VCaP (cell line): ENCODE data around the gene ZFYVE28.

ENCODE experiments used
- H3K27ac ChIP-seq: fragments of 450-650 bp; 2 replicates; pipeline ENCODE4 v1.5.1; 2017
- CTCF ChIP-seq: fragments of 450-650 bp; conservative IDR thresholded peaks from 2 replicates; pipeline ENCODE4 v1.5.1; 2017; ENCODE audit warnings: mild to moderate bottlenecking, moderate library complexity

The ZFYVE28 gene

GRCh38 chr4:2262145-2262943, 156.1 kb downstream of the ZFYVE28 start:
- no peak for TF ChIP-seq CTCF
- peak overlapping the region; percentile 91 for H3K27ac ChIP-seq

GRCh38 chr4:2261853-2262144, 156.6 kb downstream of the ZFYVE28 start, which contains the start of gene MXD4:
TSS of gene MXD4 (minus strand) at chr4:2262109. CDS start at chr4:2261980, 129 bp downstream.
- no peak for TF ChIP-seq CTCF
- H3K27ac ChIP-seq = peak within 1 kb of the TSS; percentile 91

GRCh38 chr4:2261110-2261852, 157.2 kb downstream of the ZFYVE28 start:
- peak overlapping the region; percentile 91 for H3K27ac ChIP-seq
- no peak for TF ChIP-seq CTCF

GRCh38 chr4:2260344-2261109, 157.9 kb downstream of the ZFYVE28 start:
- peak overlapping the region; percentile 91 for H3K27ac ChIP-seq
- TF ChIP-seq CTCF = no peak

GRCh38 chr4:2259541-2260343, 158.7 kb downstream of the ZFYVE28 start:
- no peak for TF ChIP-seq CTCF
- H3K27ac ChIP-seq = peak overlapping the region; percentile 91; the same call in 1 of the 2 replicates

GRCh38 chr4:2259036-2259540, 159.4 kb downstream of the ZFYVE28 start:
- peak overlapping the region; percentile 91; the same call in 1 of the 2 replicates for H3K27ac ChIP-seq
- TF ChIP-seq CTCF = no peak
